Measurements from ENCODE around the gene MED13L.

Gene MED13L

GRCh38 chr12:116045150-116045549 lies 232.3 kb downstream of the MED13L start:
- H3K27me3 ChIP-seq = no peaks in the 10 kb centered on the region

GRCh38 chr12:116043659-116044535 lies 233.6 kb downstream of the MED13L start:
- H3K9me3 ChIP-seq = no peaks in the 10 kb centered on the region
- no peaks in the 10 kb centered on the region for H3K27me3 ChIP-seq
- H3K4me3 ChIP-seq (ENCODE audit: low read depth, low read length) = no peak overlapping the region
- DNase-seq = peak; percentile 49
- no peak for TF ChIP-seq CTCF (IDR thresholded peaks at IDR 0.05; ENCODE audit: low read depth, low read length)
- no peaks in the 10 kb centered on the region for H3K36me3 ChIP-seq
- peaks cover 17% of the 10 kb centered on the region for H3K4me1 ChIP-seq

More at GRCh38 chr12:116045150-116045549, 232.3 kb downstream of the MED13L start:
- no peak for DNase-seq
- Histone ChIP-seq H3K4me3 (ENCODE audit: low read depth, low read length) (no peak overlapping the region), H3K36me3 (no peaks in the 10 kb centered on the region), H3K9me3 (no peaks in the 10 kb centered on the region), H3K4me1 (peaks cover 17% of the 10 kb centered on the region)
- TF ChIP-seq CTCF (IDR thresholded peaks at IDR 0.05; ENCODE audit: low read depth, low read length) = no peak

GRCh38 chr12:116040402-116040801 lies 237.1 kb downstream of the MED13L start:
- DNase-seq = no peak
- peaks cover 33% of the 10 kb centered on the region for H3K4me1 ChIP-seq
- H3K27me3 ChIP-seq = no peaks in the 10 kb centered on the region
- H3K4me3 ChIP-seq (ENCODE audit: low read depth, low read length) = no peak overlapping the region
- H3K9me3 ChIP-seq = no peaks in the 10 kb centered on the region
- no peak for TF ChIP-seq CTCF (IDR thresholded peaks at IDR 0.05; ENCODE audit: low read depth, low read length)
- H3K36me3 ChIP-seq = no peaks in the 10 kb centered on the region

- Histone ChIP-seq H3K36me3 (no peaks in the 10 kb centered on the region), H3K4me1 (peaks cover 28% of the 10 kb centered on the region), H3K9me3 (no peaks in the 10 kb centered on the region), H3K4me3 (ENCODE audit: low read depth, low read length) (no peak overlapping the region), H3K27me3 (no peaks in the 10 kb centered on the region)
- DNase-seq = no peak
- TF ChIP-seq CTCF (IDR thresholded peaks at IDR 0.05; ENCODE audit: low read depth, low read length) = no peak
Observed at GRCh38 chr12:116039081-116039480, 238.4 kb downstream of the MED13L start.

- Histone ChIP-seq H3K27me3 (no peaks in the 10 kb centered on the region), H3K4me3 (ENCODE audit: low read depth, low read length) (no peak overlapping the region), H3K36me3 (no peaks in the 10 kb centered on the region), H3K9me3 (no peaks in the 10 kb centered on the region), H3K4me1 (peaks cover 19% of the 10 kb centered on the region)
- TF ChIP-seq CTCF (IDR thresholded peaks at IDR 0.05; ENCODE audit: low read depth, low read length) = no peak
- DNase-seq = no peak
Observed at GRCh38 chr12:116037941-116038837, 239.3 kb downstream of the MED13L start.

Data from BE2C (cell line).